Upper lobe of left lung (tissue), 4 donors: Measurements from ENCODE around the gene CHL1.

Source experiments
- EP300 ChIP-seq, 4 donors: sonication (generic); formaldehyde crosslinking; IDR thresholded peaks; one replicate each; pipeline ENCODE4 v1.5.1; 2017; ENCODE audit warnings: antibody characterized with exemption in 4 of 4, control low read depth in 2 of 4
- POLR2A ChIP-seq, 4 donors: fragments of 450-650 bp; IDR thresholded peaks; one replicate each; pipeline ENCODE4 v1.5.1; 2016 to 2017; ENCODE audit warnings: antibody characterized with exemption in 4 of 4, mild to moderate bottlenecking in 2 of 4
- POLR2AphosphoS5 ChIP-seq, 2 donors: sonication (generic); formaldehyde crosslinking; IDR thresholded peaks; one replicate each; pipeline ENCODE4 v1.5.1; 2017; ENCODE audit warnings: antibody characterized with exemption in 2 of 2
- TF ChIP-seq, protein P1 (sequence below), 6 experiments: fragments of 450-650 bp in 4 of 6; fragments of 200-600 bp in 2 of 6; sonication (generic) in 2 of 6; IDR thresholded peaks; one replicate each; pipeline ENCODE4 v1.5.1; 2016 to 2019; ENCODE audit warnings: antibody characterized with exemption in 6 of 6

DNA sequence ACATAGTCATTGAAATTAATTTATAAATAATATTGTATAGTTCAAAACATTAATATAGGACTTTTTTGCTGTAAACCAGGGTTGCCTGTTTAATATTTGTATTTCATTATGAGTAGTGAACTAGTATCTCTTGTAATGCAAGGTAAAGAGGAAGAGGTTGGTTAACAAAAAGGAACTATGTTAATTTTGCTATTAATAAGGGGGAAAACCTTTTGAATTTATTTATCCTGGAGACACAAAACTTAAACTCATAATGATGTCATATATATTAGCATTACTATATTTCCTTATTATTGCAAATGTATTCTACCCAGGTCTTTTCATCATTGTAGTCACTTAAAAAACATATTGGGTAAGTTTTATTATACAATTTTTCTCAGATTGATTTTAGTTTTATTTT is 94.5 kb downstream of the CHL1 start:
- TF ChIP-seq, protein P1, sequence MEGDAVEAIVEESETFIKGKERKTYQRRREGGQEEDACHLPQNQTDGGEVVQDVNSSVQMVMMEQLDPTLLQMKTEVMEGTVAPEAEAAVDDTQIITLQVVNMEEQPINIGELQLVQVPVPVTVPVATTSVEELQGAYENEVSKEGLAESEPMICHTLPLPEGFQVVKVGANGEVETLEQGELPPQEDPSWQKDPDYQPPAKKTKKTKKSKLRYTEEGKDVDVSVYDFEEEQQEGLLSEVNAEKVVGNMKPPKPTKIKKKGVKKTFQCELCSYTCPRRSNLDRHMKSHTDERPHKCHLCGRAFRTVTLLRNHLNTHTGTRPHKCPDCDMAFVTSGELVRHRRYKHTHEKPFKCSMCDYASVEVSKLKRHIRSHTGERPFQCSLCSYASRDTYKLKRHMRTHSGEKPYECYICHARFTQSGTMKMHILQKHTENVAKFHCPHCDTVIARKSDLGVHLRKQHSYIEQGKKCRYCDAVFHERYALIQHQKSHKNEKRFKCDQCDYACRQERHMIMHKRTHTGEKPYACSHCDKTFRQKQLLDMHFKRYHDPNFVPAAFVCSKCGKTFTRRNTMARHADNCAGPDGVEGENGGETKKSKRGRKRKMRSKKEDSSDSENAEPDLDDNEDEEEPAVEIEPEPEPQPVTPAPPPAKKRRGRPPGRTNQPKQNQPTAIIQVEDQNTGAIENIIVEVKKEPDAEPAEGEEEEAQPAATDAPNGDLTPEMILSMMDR (IDR thresholded peaks at IDR 0.05): no peak
- TF ChIP-seq POLR2A (IDR thresholded peaks at IDR 0.05) (no peak), POLR2AphosphoS5 (IDR thresholded peaks at IDR 0.05) (no peak), EP300 (IDR thresholded peaks at IDR 0.05) (no peak)
